Activated CD8-positive, alpha-beta memory T cell treated with anti-CD3 and anti-CD28 coated beads, Interleukin-2, amount 50 U/mL, for 1 hour (primary cell): ENCODE data around the gene ARHGAP10.

Experiments
- DNase-seq: peaks from one replicate; pipeline ENCODE4 v3.0.0-alpha.2; 2020; ENCODE audit errors: extremely low read depth

Gene ARHGAP10

GRCh38 chr4:148041606-148042329 is 309.9 kb downstream of the ARHGAP10 start:
- DNase-seq = no peak

GRCh38 chr4:148044089-148044911 is 312.4 kb downstream of the ARHGAP10 start:
- no peak for DNase-seq

GRCh38 chr4:148044912-148045352 is 313.0 kb downstream of the ARHGAP10 start:
- DNase-seq = no peak

DNA sequence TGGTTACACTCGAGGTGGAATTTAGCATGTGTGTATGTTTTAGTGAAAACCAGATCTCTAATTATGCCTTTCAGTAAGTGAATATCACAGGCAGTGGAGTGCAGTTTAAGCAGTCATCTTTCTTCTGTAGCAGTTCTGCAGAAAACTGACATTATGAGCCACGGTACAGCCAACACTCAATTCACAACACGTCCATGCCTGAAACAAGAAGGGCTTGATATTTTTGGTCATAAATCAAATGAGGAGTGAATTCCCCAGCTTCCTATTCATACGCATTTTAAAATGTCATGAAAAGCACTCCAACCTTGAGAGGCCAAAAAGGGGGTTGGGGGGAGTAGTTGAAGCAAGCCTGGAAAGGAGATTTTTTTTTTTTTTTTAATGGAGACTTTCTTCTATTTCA is 316.7 kb downstream of the ARHGAP10 start:
- DNase-seq = no peak

- no peak for DNase-seq
Observed at GRCh38 chr4:148051403-148051802, 319.5 kb downstream of the ARHGAP10 start.

DNA sequence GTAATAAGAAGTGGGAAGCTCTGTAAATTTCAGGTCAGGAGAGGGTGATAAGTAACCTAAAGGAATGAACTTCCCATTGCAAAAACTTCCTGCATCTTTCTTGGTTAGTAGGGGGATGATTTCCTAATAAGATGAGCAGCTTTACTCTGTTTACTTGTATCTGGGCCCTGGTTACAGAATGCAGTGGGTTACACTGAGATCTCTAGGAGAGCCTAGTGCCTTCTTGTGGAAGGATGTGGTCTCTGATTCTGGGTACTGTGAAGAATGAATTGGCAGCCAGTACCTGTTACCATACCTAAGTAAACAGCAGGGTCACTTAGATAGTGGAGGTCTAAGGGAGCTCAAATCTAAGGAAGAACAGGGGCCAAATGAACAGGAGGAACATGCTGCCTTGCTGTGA is 320.6 kb downstream of the ARHGAP10 start:
- no peak for DNase-seq

- DNase-seq = no peak
Observed at GRCh38 chr4:148053298-148054003, 321.6 kb downstream of the ARHGAP10 start.

- no peak for DNase-seq
Observed at GRCh38 chr4:148054275-148054674, 322.4 kb downstream of the ARHGAP10 start.

- no peak for DNase-seq
Observed at GRCh38 chr4:148055844-148056243, 324.0 kb downstream of the ARHGAP10 start.

DNA sequence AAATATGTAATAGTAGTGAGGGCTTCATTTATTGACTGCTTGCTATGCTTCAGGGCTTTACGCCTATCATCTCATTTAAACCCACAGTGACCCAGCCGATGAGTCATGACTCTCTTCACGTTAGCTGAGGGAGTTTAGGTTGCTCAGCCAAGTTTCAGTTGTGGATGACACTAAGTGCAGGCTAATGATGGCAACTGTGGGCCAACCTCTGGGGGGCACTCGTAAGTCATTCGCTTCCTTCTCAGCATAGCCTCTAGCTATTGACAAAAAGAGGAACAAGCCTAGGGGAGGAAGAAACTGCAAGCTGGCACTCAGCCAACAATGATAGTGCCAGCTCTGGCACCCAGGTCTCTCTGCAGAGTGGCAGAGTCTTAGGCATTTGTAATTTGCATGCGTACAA is 325.0 kb downstream of the ARHGAP10 start:
- peak; percentile 30 for DNase-seq

DNA sequence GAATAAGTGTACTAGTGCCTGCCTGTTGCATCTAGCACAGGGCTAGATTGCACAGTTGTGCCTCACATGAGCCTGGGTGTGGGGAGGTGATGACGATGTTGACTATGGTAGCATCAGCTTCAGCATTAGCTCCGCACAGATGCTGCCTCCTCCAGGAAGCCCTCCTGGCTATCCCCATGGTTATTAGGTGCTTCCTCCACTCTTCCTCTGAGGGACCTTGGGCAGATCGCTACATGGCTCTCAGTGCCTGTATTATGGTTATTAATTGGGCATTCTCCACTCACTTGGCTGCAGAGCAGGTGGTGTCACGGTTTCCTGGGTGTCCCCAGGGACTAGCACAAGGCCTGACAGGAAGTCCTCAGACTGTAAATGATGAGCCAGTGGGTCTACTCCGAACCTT is 325.6 kb downstream of the ARHGAP10 start:
- DNase-seq = no peak

DNA sequence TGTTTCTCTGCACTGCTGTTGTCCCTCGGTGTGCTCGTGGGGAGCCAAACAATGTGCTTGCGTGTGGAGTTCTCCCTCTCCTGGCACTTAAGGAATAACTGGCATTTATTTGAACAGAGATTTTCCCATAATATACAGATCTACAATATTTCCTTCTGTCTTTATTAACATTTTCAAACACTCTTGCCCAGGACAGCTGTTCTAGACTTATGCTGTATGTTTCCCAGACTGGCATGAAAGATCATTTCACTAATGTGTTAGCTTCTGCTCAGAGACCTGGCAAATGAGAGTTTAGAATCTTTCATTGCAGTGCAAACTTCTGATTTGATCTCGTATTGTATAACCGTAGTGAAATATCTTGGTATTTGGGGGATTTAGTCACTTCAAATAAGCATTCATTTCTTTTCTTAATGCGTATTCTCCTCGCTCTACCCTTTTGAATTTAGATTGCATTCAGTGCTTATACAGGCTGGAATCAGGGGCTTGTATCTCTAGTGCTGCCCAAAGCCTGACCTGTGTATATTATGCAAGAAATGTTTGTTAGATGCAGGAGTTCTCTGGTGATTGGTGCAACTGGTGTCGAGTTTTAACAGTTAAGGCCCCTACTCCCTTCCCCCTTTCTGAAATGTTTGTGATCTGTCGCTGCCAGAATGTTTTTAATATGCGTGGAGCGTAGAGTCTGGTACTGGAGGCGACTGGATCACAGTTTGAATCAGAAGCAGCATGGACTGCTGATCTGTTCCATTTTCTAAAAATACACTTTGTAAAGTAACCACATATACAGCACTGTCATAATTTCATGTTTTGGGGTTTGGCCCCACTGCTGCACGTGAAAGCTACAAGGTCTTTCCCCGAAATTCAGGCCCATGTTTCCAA is 326.3 kb downstream of the ARHGAP10 start:
- no peak for DNase-seq

DNA sequence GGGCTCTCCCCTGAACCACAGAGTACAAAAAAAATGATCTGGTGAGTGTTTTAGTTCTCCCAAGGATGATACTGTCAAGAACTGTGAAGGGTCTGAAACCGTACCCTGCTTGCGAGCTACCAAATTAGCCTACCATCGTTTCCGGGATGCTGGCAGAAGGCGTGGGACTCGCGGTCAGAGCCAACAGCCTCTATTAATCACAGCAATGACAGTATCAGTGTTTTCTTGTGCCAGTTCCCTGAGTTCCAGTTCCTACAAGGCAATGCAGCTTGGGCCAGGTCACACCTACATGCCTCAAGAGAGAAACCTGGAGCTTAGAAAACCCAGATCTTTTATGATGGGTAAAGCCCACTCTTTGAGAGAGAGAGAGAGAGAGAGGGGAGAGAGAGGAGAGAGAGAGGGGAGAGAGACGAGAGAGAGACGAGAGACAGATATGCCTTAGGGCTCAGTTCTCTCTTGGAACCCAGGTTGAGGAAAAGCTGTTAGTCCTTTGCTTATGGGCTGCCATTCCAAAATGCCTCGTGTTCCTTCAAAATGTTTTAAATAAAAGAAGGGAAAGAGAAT is 327.8 kb downstream of the ARHGAP10 start:
- DNase-seq = no peak

- no peak for DNase-seq
Observed at GRCh38 chr4:148060264-148061140, 328.6 kb downstream of the ARHGAP10 start.

DNA sequence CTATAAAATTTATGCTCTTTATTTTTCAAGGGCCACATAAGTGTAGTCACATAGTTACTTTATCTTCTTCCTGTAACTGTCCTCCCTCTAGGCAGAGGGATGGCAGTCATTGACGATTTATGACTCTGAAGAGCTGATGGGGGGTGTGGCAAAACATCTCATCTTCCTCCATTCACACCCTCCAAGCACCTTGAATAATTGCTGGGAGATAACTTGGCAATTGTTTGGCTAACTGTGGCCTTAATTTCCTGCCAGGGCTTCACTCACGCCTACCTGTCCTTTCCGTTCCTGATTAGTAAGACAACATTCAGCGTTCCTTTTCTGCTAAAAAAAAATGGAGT is 329.2 kb downstream of the ARHGAP10 start:
- DNase-seq = no peak

GRCh38 chr4:148061795-148062194 is 329.9 kb downstream of the ARHGAP10 start:
- no peak for DNase-seq

GRCh38 chr4:148062301-148062950 is 330.5 kb downstream of the ARHGAP10 start:
- DNase-seq = no peak

DNA sequence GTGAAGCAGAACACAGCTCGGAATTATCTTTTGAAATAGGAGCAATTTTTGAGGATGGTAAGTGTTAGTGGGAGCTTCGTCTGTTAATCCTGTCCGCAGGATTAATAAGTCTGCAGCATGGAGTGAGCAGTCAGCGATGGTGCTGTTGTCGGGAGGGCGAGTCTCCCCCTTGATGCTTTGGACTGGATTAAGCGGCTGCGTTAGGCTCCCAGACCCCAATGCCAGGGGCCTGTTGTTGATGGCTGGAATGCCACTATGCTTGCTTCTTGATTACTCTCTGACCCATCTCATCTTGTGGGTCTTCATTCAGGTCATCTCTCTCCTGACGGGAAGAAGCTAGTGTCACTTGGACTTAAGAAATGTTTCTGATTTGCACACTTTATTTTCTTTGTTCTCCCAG is 332.6 kb downstream of the ARHGAP10 start:
- no peak for DNase-seq

DNA sequence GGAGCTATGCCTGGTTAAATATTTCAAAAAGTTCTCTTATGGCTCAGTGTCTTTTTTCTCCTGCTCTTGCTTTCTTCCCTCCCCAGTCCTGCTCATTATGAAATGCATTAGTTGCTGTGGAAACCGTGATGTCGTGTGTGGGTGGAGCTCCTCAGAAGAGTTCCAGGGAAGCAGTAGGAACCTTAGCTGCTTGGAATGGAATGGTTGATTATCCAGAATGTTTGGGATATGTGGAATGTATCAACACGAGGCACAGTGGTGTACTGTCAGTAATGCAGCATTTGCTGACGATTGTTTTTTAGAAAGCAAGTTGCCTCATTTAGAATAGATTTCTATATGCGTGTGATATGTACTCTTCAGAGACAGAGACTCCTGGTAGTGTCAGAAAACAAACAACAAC is 333.2 kb downstream of the ARHGAP10 start:
- no peak for DNase-seq
